H9 (cell line): ENCODE measurements around the gene MMP23B. TPM values are rescaled to one million over a fixed set of nuclear protein-coding genes. Genes with fewer than 3 reads are reported as not detected.

Experiments
- DNase-seq: peaks from one replicate; pipeline ENCODE4 v3.0.0-alpha.2; 2017
- H2AFZ ChIP-seq: one replicate; pipeline ENCODE4 v1.6.1; 2013; ENCODE audit warnings: mild to moderate bottlenecking, low read length, control low read depth, moderate library complexity
- H2AK5ac ChIP-seq: 2 replicates; pipeline ENCODE4 v1.6.1; 2013; ENCODE audit warnings: low read length, control low read depth, mixed read lengths; ENCODE audit not compliant: insufficient read length
- H2BK120ac ChIP-seq: one replicate; pipeline ENCODE4 v1.6.1; 2013; ENCODE audit warnings: low read depth, mild to moderate bottlenecking, low read length, control low read depth, inconsistent platforms; ENCODE audit not compliant: poor library complexity, severe bottlenecking
- H2BK12ac ChIP-seq: 2 replicates; pipeline ENCODE4 v1.6.1; 2013; ENCODE audit warnings: low read length, control low read depth, mixed read lengths, low read depth; ENCODE audit not compliant: insufficient read length
- H2BK15ac ChIP-seq: 2 replicates; pipeline ENCODE4 v1.6.1; 2013; ENCODE audit warnings: low read depth, low read length, control low read depth
- H2BK20ac ChIP-seq: one replicate; pipeline ENCODE4 v1.6.1; 2013; ENCODE audit warnings: low read depth, mild to moderate bottlenecking, low read length, control low read depth, inconsistent platforms; ENCODE audit not compliant: poor library complexity, severe bottlenecking
- H2BK5ac ChIP-seq: 2 replicates; pipeline ENCODE4 v1.6.1; 2013; ENCODE audit warnings: low read length, control low read depth, mixed read lengths; ENCODE audit not compliant: insufficient read length
- H3K14ac ChIP-seq: 2 replicates; pipeline ENCODE4 v1.6.1; 2013; ENCODE audit warnings: low read length, control low read depth; ENCODE audit not compliant: insufficient read depth
- H3K18ac ChIP-seq: 2 replicates; pipeline ENCODE4 v1.6.1; 2013; ENCODE audit warnings: low read depth, mild to moderate bottlenecking, mixed read lengths, low read length, control low read depth; ENCODE audit not compliant: insufficient read length
- H3K23ac ChIP-seq: 2 replicates; pipeline ENCODE4 v1.6.1; 2013; ENCODE audit warnings: low read length, control low read depth, mixed read lengths, low read depth; ENCODE audit not compliant: insufficient read length
- H3K23me2 ChIP-seq: 2 replicates; pipeline ENCODE4 v1.6.1; 2013; ENCODE audit warnings: low read depth, mild to moderate bottlenecking, mixed read lengths, low read length, control low read depth; ENCODE audit not compliant: insufficient read length, poor library complexity, severe bottlenecking
- H3K27ac ChIP-seq: 2 replicates; pipeline ENCODE4 v1.5.1; 2013; ENCODE audit warnings: low read length, control low read depth, mixed read lengths, low read depth; ENCODE audit not compliant: insufficient read length
- H3K27me3 ChIP-seq: 2 replicates; pipeline ENCODE4 v1.6.1; 2013; ENCODE audit warnings: low read length, control low read depth, inconsistent platforms; ENCODE audit not compliant: insufficient read depth
- H3K4ac ChIP-seq: 2 replicates; pipeline ENCODE4 v1.6.1; 2013; ENCODE audit warnings: low read depth, mild to moderate bottlenecking, control low read depth, inconsistent platforms, low read length, moderate library complexity
- H3K4me1 ChIP-seq: 2 replicates; pipeline ENCODE4 v1.6.1; 2013; ENCODE audit warnings: low read length, control low read depth, inconsistent platforms; ENCODE audit not compliant: insufficient read depth
- H3K4me2 ChIP-seq: 2 replicates; pipeline ENCODE4 v1.6.1; 2013; ENCODE audit warnings: low read length, control low read depth, mixed read lengths; ENCODE audit not compliant: insufficient read length, insufficient read depth
- H3K56ac ChIP-seq: 2 replicates; pipeline ENCODE4 v1.6.1; 2013; ENCODE audit warnings: low read depth, mild to moderate bottlenecking, mixed read lengths, low read length, control low read depth; ENCODE audit not compliant: insufficient read length
- H3K79me1 ChIP-seq: 2 replicates; pipeline ENCODE4 v1.6.1; 2013; ENCODE audit warnings: low read depth, mild to moderate bottlenecking, moderate library complexity, low read length, control low read depth, inconsistent platforms; ENCODE audit not compliant: insufficient read depth, poor library complexity, severe bottlenecking
- H3K79me2 ChIP-seq: 2 replicates; pipeline ENCODE4 v1.6.1; 2013; ENCODE audit warnings: low read length, control low read depth, inconsistent platforms; ENCODE audit not compliant: insufficient read depth
- H3K9ac ChIP-seq: 2 replicates; pipeline ENCODE4 v1.6.1; 2013; ENCODE audit warnings: low read length, control low read depth, mixed read lengths; ENCODE audit not compliant: insufficient read length; ENCODE audit errors: extremely low read depth
- H3K9me3 ChIP-seq: one replicate; pipeline ENCODE4 v1.6.1; 2013; ENCODE audit warnings: low read depth, low read length, inconsistent platforms; ENCODE audit not compliant: control insufficient read depth
- H3T11ph ChIP-seq: one replicate; pipeline ENCODE4 v1.6.1; 2013; ENCODE audit warnings: mild to moderate bottlenecking, low read length, control low read depth, inconsistent platforms
- H4K20me1 ChIP-seq: one replicate; pipeline ENCODE4 v1.6.1; 2013; ENCODE audit not compliant: control insufficient read depth, insufficient read length, insufficient read depth
- H4K5ac ChIP-seq: 2 replicates; pipeline ENCODE4 v1.6.1; 2013; ENCODE audit warnings: low read depth, mild to moderate bottlenecking, mixed read lengths, low read length, control low read depth; ENCODE audit not compliant: insufficient read length
- H4K8ac ChIP-seq: replicated peaks from 2 replicates; pipeline ENCODE4 v1.6.1; 2013; ENCODE audit warnings: low read length, control low read depth, mixed read lengths, low read depth; ENCODE audit not compliant: insufficient read length
- H4K91ac ChIP-seq: 2 replicates; pipeline ENCODE4 v1.6.1; 2013; ENCODE audit warnings: low read depth, mild to moderate bottlenecking, moderate library complexity, mixed read lengths, low read length, control low read depth; ENCODE audit not compliant: insufficient read length
- H3K27ac Mint-ChIP-seq, 3 experiments: 2 replicates in 2 of 3; 3 replicates in 1 of 3; pipeline ENCODE4 v1.8.0; 2020 to 2021; ENCODE audit warnings: mixed read lengths in 3 of 3, mild to moderate bottlenecking in 1 of 3, moderate library complexity in 1 of 3
- H3K27me3 Mint-ChIP-seq: 2 replicates; pipeline ENCODE4 v1.8.0; 2021; ENCODE audit warnings: low read depth, mild to moderate bottlenecking, moderate library complexity, mixed read lengths
- H3K36me3 Mint-ChIP-seq, 3 experiments: 2 replicates in 2 of 3; 3 replicates in 1 of 3; pipeline ENCODE4 v1.8.0; 2020 to 2021; ENCODE audit warnings: low read depth in 3 of 3, mixed read lengths in 3 of 3; ENCODE audit not compliant: insufficient read depth in 1 of 3
- H3K4me1 Mint-ChIP-seq, 2 experiments: 2 replicates each; pipeline ENCODE4 v1.8.0; 2020; ENCODE audit warnings: mixed read lengths in 2 of 2
- H3K4me3 Mint-ChIP-seq, 2 experiments: 2 replicates in 1 of 2; 3 replicates in 1 of 2; pipeline ENCODE4 v1.8.0; 2020 to 2021; ENCODE audit warnings: mild to moderate bottlenecking in 2 of 2, mixed read lengths in 2 of 2, moderate library complexity in 1 of 2
- H3K9me3 Mint-ChIP-seq, 2 experiments: 2 replicates in 1 of 2; 3 replicates in 1 of 2; pipeline ENCODE4 v1.8.0; 2020; ENCODE audit warnings: mild to moderate bottlenecking in 2 of 2, mixed read lengths in 2 of 2, moderate library complexity in 1 of 2
- CTCF ChIP-seq: fragments of 200-600 bp; sonication (generic); conservative IDR thresholded peaks from 3 replicates; pipeline ENCODE4 v1.8.0; 2021; ENCODE audit warnings: antibody characterized with exemption, mild to moderate bottlenecking
- WGBS: extraction: QIAGEN DNeasy Blood & Tissue Kit; methylation state at CpG from one replicate; pipeline ENCODE4 v1.1.7; 2013; ENCODE audit warnings: missing lambda C conversion rate, low lambda C conversion rate, mixed read lengths; ENCODE audit not compliant: insufficient read length; ENCODE audit errors: extremely low coverage; 5-methylcytosine and 5-hydroxymethylcytosine counted together
- total RNA-seq: library from RNA; stranded (reverse); gene quantifications from 2 replicates; pipeline ENCODE4 v1.2.1, GENCODE V29; 2021

MMP23B gene
- total RNA-seq, 1 experiment from 2014 or later, result 12.5 TPM

GRCh38 chr1:1582585-1583346 is 49.2 kb upstream of the MMP23B start:
- Histone ChIP-seq H3K4ac (no peak overlapping the region), H2BK15ac (no peak overlapping the region), H4K8ac (no peak overlapping the region), H3K79me1 (no peaks in the 10 kb centered on the region), H4K20me1 (no peaks in the 10 kb centered on the region), H3K14ac (no peak overlapping the region), H4K5ac (no peak overlapping the region), H2AFZ (no peak overlapping the region), H3T11ph (no peak overlapping the region), H3K4me1 (no peaks in the 10 kb centered on the region), H2BK5ac (no peak overlapping the region), H3K23me2 (no peaks in the 10 kb centered on the region), H2BK12ac (no peak overlapping the region), H3K56ac (no peak overlapping the region), H3K79me2 (no peaks in the 10 kb centered on the region), H3K4me2 (no peak overlapping the region), H3K9me3 (no peaks in the 10 kb centered on the region), H4K91ac (no peak overlapping the region), H3K9ac (no peak overlapping the region), H2BK120ac (no peak overlapping the region), H2AK5ac (no peak overlapping the region), H3K23ac (no peak overlapping the region), H2BK20ac (no peak overlapping the region), H3K18ac (no peak overlapping the region), H3K27ac (no peak overlapping the region), H3K27me3 (no peaks in the 10 kb centered on the region)
- Mint-ChIP-seq H3K36me3 (no peaks in the 10 kb centered on the region), H3K9me3 (no peaks in the 10 kb centered on the region), H3K4me1 (peaks cover 7 to 10% of the 10 kb centered on the region in 2 experiments; a peak in 3 of 4 replicates), H3K4me3 (no peak overlapping the region), H3K27me3 (peaks cover 63% of the 10 kb centered on the region), H3K27ac (peak overlapping the region in 1 of 3 experiments; percentile 42; a peak in 1 of 7 replicates)
- DNase-seq, result no peak
- TF ChIP-seq CTCF, result no peak
- no CpG with 5 or more reads among the region's 9 CpGs for WGBS
